Measurements from ENCODE around the gene TTC19. TPM values are rescaled to one million over a fixed set of nuclear protein-coding genes. Genes with fewer than 3 reads are reported as not detected.

TTC19 gene
- total RNA-seq, 2 donors from 2014 or later: 22.2 to 28.8 TPM

- no peaks in the 10 kb centered on the region for H3K9me3 Mint-ChIP-seq
- H3K27ac Mint-ChIP-seq: peak overlapping the region; percentile 8
- no peak overlapping the region for H3K4me3 Mint-ChIP-seq
- ATAC-seq (replicated peaks): no peak
- no peaks in the 10 kb centered on the region for H3K27me3 Mint-ChIP-seq
- peaks cover 98% of the 10 kb centered on the region for H3K36me3 Mint-ChIP-seq (ENCODE audit: low read depth)
- no peaks in the 10 kb centered on the region for H3K4me1 Mint-ChIP-seq
Measured at GRCh38 chr17:16074423-16074822, 74.8 kb downstream of the TTC19 start.

DNA sequence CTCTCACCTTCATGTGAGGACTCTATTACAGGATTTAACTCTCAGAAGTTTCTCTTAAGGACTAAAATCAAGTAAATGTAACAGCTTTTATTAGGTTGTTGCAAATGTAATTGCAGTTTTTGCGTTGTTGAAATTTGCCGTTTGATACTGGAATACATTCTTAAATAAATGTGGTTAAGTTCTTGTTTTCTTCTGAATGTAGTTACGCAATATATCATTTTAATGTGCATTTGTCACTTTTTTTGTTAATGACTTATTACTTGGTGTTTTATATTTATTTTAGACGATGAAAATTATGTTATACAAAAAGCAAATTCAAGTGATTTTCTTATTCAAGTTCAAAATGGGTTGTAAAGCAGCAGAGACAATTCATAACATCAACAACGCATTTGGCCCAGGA, 76.3 kb downstream of the TTC19 start:
- Mint-ChIP-seq H3K27ac (peak overlapping the region; percentile 65), H3K36me3 (ENCODE audit: low read depth) (peaks cover 98% of the 10 kb centered on the region), H3K9me3 (no peaks in the 10 kb centered on the region), H3K4me3 (no peak overlapping the region), H3K27me3 (no peaks in the 10 kb centered on the region), H3K4me1 (no peaks in the 10 kb centered on the region)
- no peak for ATAC-seq (replicated peaks)

Other genes starting within 250 kb of the TTC19 start
- 1 to 10 TPM in 1 of 2 donors, under 1 TPM in 1; 0.19 to 3.4 TPM for gene ADORA2B, start 54.7 kb upstream of the TTC19 start, total RNA-seq
- 10 to 100 TPM; 10.9 to 14.8 TPM for gene ZSWIM7, start 120 bp upstream of the TTC19 start, total RNA-seq
- 100 to 1,000 TPM; 112 to 144 TPM for gene NCOR1, start 215.7 kb downstream of the TTC19 start, total RNA-seq
- gene PIGL, start 217.4 kb downstream of the TTC19 start, total RNA-seq: 10 to 100 TPM; 35.5 to 38.7 TPM